Activated CD4-positive, alpha-beta memory T cell treated with anti-CD3 and anti-CD28 coated beads for 36 hours (primary cell): ENCODE data around the gene CPSF3. TPM values are rescaled to one million over a fixed set of nuclear protein-coding genes. Genes with fewer than 3 reads are reported as not detected.

Experiments
- CTCF ChIA-PET: fragments of 350-600 bp; sonication (Branson Sonifier 250); formaldehyde crosslinking; loops from one replicate; lab custom pipeline; 2021; ENCODE audit warnings: antibody characterized with exemption, inconsistent platforms; lab: Charles Lee
- POLR2A ChIA-PET: fragments of 350-600 bp; sonication (Branson Sonifier 250); formaldehyde crosslinking; loops from one replicate; lab custom pipeline; 2021; ENCODE audit warnings: antibody characterized with exemption; lab: Charles Lee
- DNase-seq: peaks from one replicate; pipeline ENCODE4 v3.0.0-alpha.2; 2020
- H3K27ac Mint-ChIP-seq: one replicate; pipeline ENCODE4 v1.8.0; 2021; ENCODE audit warnings: mixed read lengths
- H3K27me3 Mint-ChIP-seq: one replicate; pipeline ENCODE4 v1.8.0; 2021; ENCODE audit warnings: mixed read lengths
- H3K36me3 Mint-ChIP-seq: one replicate; pipeline ENCODE4 v1.8.0; 2021; ENCODE audit warnings: mixed read lengths
- H3K4me1 Mint-ChIP-seq: one replicate; pipeline ENCODE4 v1.8.0; 2021; ENCODE audit warnings: low read depth, mixed read lengths
- H3K4me3 Mint-ChIP-seq: one replicate; pipeline ENCODE4 v1.8.0; 2021; ENCODE audit warnings: mild to moderate bottlenecking, mixed read lengths
- H3K9me3 Mint-ChIP-seq: one replicate; pipeline ENCODE4 v1.8.0; 2021; ENCODE audit warnings: mixed read lengths
- intact Hi-C: fragments of 100-400 bp; cut with micrococcal nuclease; formaldehyde crosslinking; loops from one replicate; pipeline ENCODE4 v1.15.1; 2023
- total RNA-seq, 2 experiments: library from RNA; stranded (reverse); gene quantifications; one replicate each; pipeline ENCODE4 v1.2.3, GENCODE V29; 2021

CPSF3 gene
- total RNA-seq, 2 experiments from 2014 or later, result 77.5 to 78.1 TPM

- H3K9me3 Mint-ChIP-seq, result no peaks in the 10 kb centered on the region
- ChIA-PET POLR2A (no interaction called here), CTCF (no interaction called here)
- H3K27ac Mint-ChIP-seq, result no peak overlapping the region
- H3K36me3 Mint-ChIP-seq, result peaks cover 41% of the 10 kb centered on the region
- intact Hi-C loops, result no loop called here
- H3K27me3 Mint-ChIP-seq, result no peaks in the 10 kb centered on the region
- peaks cover 48% of the 10 kb centered on the region for H3K4me1 Mint-ChIP-seq
- H3K4me3 Mint-ChIP-seq, result no peak overlapping the region
- peak; percentile 31 for DNase-seq
Measured at GRCh38 chr2:9477914-9478313, 54.5 kb downstream of the CPSF3 start.

DNA sequence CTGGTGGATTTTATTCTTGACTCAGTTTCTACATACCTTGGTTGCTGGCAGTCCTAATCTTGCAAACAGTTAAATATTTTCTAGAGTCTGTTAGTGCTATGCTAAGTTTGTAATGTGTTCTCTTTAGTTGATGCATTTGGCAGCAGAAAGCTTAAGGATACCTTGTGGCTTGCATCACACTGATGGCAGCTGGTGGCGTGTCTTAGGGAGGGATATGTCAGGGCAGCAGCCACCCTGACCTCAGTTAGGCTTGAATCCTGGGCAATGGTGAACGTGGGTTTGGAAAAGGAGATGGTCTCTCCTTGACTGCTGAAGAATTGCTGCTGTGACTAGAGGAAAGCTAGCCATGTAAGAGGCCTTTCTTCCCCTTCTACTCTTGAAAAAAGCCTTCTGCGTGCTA, 55.1 kb downstream of the CPSF3 start:
- Mint-ChIP-seq H3K4me3 (no peak overlapping the region), H3K9me3 (no peaks in the 10 kb centered on the region), H3K4me1 (peaks cover 44% of the 10 kb centered on the region), H3K36me3 (peaks cover 40% of the 10 kb centered on the region), H3K27ac (peak overlapping the region; percentile 28), H3K27me3 (no peaks in the 10 kb centered on the region)
- intact Hi-C loops, result no loop called here
- no peak for DNase-seq
- ChIA-PET CTCF (no interaction called here), POLR2A (no interaction called here)

- Mint-ChIP-seq H3K36me3 (peaks cover 53% of the 10 kb centered on the region), H3K4me1 (peaks cover 41% of the 10 kb centered on the region), H3K9me3 (no peaks in the 10 kb centered on the region), H3K4me3 (no peak overlapping the region), H3K27me3 (no peaks in the 10 kb centered on the region), H3K27ac (peak overlapping the region; percentile 29)
- ChIA-PET CTCF (interaction anchor here (0.6 kb wide), 1 partner anchor 140 kb away, joined by 3 read pairs; no protein-coding TSS in a partner anchor), POLR2A (no interaction called here)
- DNase-seq, result no peak
- intact Hi-C loops, result no loop called here
Measured at GRCh38 chr2:9480157-9480556, 56.7 kb downstream of the CPSF3 start.

- intact Hi-C loops, result no loop called here
- H3K9me3 Mint-ChIP-seq, result no peaks in the 10 kb centered on the region
- H3K4me3 Mint-ChIP-seq, result no peak overlapping the region
- no peaks in the 10 kb centered on the region for H3K27me3 Mint-ChIP-seq
- CTCF ChIA-PET, result no interaction called here
- H3K4me1 Mint-ChIP-seq, result peaks cover 17% of the 10 kb centered on the region
- POLR2A ChIA-PET, result no interaction called here
- no peak overlapping the region for H3K27ac Mint-ChIP-seq
- H3K36me3 Mint-ChIP-seq, result peaks cover 60% of the 10 kb centered on the region
- DNase-seq, result no peak
Measured at GRCh38 chr2:9483107-9483506, 59.7 kb downstream of the CPSF3 start.

DNA sequence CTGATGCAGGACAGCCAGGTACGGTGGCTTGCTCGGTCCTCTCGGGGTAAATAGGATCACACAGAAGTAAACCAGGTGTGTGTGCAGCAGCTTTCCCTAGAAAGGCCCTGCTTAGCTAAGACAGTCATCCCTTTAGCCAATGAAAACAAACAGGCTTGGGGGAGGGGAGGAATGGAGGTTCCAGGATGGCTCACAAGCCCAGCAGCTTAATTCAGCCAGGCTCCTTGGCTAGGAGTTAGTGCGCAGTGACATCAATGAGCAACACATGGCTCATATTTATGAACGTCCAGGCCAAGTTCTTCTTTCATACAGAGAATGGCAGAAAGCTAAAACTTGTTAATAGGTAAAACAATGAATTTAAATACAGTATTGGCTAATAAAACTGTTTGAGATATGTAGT, 61.1 kb downstream of the CPSF3 start:
- Mint-ChIP-seq H3K27ac (no peak overlapping the region), H3K4me1 (peaks cover 23% of the 10 kb centered on the region), H3K4me3 (no peak overlapping the region), H3K9me3 (no peaks in the 10 kb centered on the region), H3K27me3 (no peaks in the 10 kb centered on the region), H3K36me3 (peaks cover 59% of the 10 kb centered on the region)
- ChIA-PET POLR2A (no interaction called here), CTCF (interaction anchor here (1.1 kb wide), 1 partner anchor 30 kb away, joined by 6 read pairs; no protein-coding TSS in a partner anchor)
- DNase-seq, result no peak
- intact Hi-C loops, result no loop called here

GRCh38 chr2:9488583-9489547, 65.4 kb downstream of the CPSF3 start:
- H3K27ac Mint-ChIP-seq, result peak overlapping the region; percentile 66

DNA sequence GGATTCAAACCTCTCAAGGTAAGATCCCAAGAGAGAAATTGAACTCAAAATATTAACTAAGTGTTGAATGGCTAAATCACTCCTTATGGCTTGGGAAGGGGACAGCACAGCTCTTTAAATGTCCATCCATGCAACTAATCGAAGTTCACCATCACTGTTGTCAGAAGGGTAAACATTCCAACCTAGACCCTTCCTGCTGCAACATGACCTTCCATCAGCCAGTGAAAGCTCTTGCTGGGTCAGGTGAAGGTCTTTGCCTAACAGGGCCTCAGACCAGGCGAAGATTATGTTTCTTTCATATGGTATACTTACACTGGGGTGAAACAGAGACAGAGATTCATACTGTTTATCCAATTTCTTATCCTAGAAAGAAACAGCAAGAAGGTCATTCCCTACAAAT, 67.3 kb downstream of the CPSF3 start:
- Mint-ChIP-seq H3K4me1 (peaks cover 48% of the 10 kb centered on the region), H3K9me3 (no peaks in the 10 kb centered on the region), H3K27me3 (no peaks in the 10 kb centered on the region), H3K4me3 (no peak overlapping the region), H3K36me3 (peaks cover 61% of the 10 kb centered on the region), H3K27ac (no peak overlapping the region)
- no peak for DNase-seq
- ChIA-PET POLR2A (interaction anchor here (1.2 to 1.5 kb wide), 2 partner anchors 8 to 27 kb away, joined by 3 read pairs; no protein-coding TSS in a partner anchor), CTCF (no interaction called here)
- intact Hi-C loops, result no loop called here

More at GRCh38 chr2:9488583-9489547, 65.4 kb downstream of the CPSF3 start:
- ChIA-PET POLR2A (interaction anchor here (0.6 kb wide), 1 partner anchor 66 kb away, joined by 3 read pairs; no protein-coding TSS in a partner anchor), CTCF (interaction anchor here (0.6 kb wide), 1 partner anchor 36 kb away, joined by 5 read pairs; no protein-coding TSS in a partner anchor)
- Mint-ChIP-seq H3K4me3 (no peak overlapping the region), H3K27me3 (no peaks in the 10 kb centered on the region), H3K36me3 (peaks cover 72% of the 10 kb centered on the region), H3K9me3 (no peaks in the 10 kb centered on the region), H3K4me1 (peaks cover 36% of the 10 kb centered on the region)
- DNase-seq, result no peak
- intact Hi-C loops, result no loop called here

- POLR2A ChIA-PET, result interaction anchor here (0.6 to 1.6 kb wide), 6 partner anchors 63 to 260 kb away, joined by 3 to 8 read pairs (median 4); partner anchors contain the start of genes ADAM17 and YWHAQ
- Mint-ChIP-seq H3K27ac (peak overlapping the region; percentile 80), H3K36me3 (peaks cover 55% of the 10 kb centered on the region), H3K27me3 (no peaks in the 10 kb centered on the region), H3K4me3 (no peak overlapping the region), H3K9me3 (no peaks in the 10 kb centered on the region), H3K4me1 (peaks cover 58% of the 10 kb centered on the region)
- no peak for DNase-seq
- CTCF ChIA-PET, result interaction anchor here (0.6 to 1.5 kb wide), 2 partner anchors 22 to 307 kb away, joined by 3 to 4 read pairs; no protein-coding TSS in a partner anchor
- intact Hi-C loops, result loop anchor here (1.0 to 2.0 kb wide), 5 partner anchors 59 to 260 kb away; no protein-coding TSS in a partner anchor
Measured at GRCh38 chr2:9492927-9493326, 69.5 kb downstream of the CPSF3 start.

- peaks cover 52% of the 10 kb centered on the region for H3K4me1 Mint-ChIP-seq
- H3K27ac Mint-ChIP-seq, result peak overlapping the region; percentile 80
- H3K4me3 Mint-ChIP-seq, result no peak overlapping the region
- no peak for DNase-seq
- ChIA-PET POLR2A (interaction anchor here (0.6 to 1.6 kb wide), 6 partner anchors 62 to 259 kb away, joined by 3 to 8 read pairs (median 4); partner anchors contain the start of genes ADAM17 and YWHAQ), CTCF (interaction anchor here (0.6 to 1.5 kb wide), 4 partner anchors 21 to 350 kb away, joined by 3 to 4 read pairs (median 4); partner anchors contain the start of gene ADAM17)
- no peaks in the 10 kb centered on the region for H3K9me3 Mint-ChIP-seq
- intact Hi-C loops, result loop anchor here (1.0 to 2.0 kb wide), 5 partner anchors 59 to 260 kb away; no protein-coding TSS in a partner anchor
- peaks cover 53% of the 10 kb centered on the region for H3K36me3 Mint-ChIP-seq
- no peaks in the 10 kb centered on the region for H3K27me3 Mint-ChIP-seq
Measured at GRCh38 chr2:9493478-9493877, 70.0 kb downstream of the CPSF3 start.

DNA sequence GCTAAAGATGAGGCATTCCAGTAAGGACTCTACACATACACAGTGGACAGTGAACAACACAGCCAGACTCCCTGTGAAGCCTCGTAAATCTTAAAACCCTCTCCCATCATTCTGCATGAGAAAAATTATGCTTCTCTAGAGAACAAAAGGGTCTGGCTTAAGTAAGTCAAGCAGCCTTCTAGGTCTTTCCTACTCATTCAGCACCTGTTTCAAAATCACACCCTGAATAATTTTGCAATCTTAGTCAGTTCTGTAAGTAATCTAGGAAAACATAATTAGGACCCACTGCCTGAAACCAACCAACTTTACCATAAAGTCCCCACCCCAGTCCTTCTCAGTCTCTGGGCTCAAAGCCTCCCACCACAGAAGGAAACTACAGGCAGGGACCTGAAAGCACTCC, 70.6 kb downstream of the CPSF3 start:
- H3K4me1 Mint-ChIP-seq, result peaks cover 46% of the 10 kb centered on the region
- H3K27ac Mint-ChIP-seq, result peak overlapping the region; percentile 80
- intact Hi-C loops, result no loop called here
- POLR2A ChIA-PET, result interaction anchor here (0.9 to 1.6 kb wide), 4 partner anchors 61 to 137 kb away, joined by 3 to 8 read pairs (median 4); partner anchors contain the start of genes ADAM17 and YWHAQ
- no peaks in the 10 kb centered on the region for H3K27me3 Mint-ChIP-seq
- H3K36me3 Mint-ChIP-seq, result peaks cover 50% of the 10 kb centered on the region
- H3K9me3 Mint-ChIP-seq, result no peaks in the 10 kb centered on the region
- DNase-seq, result peak; percentile 26
- CTCF ChIA-PET, result interaction anchor here (0.9 to 1.5 kb wide), 3 partner anchors 61 to 351 kb away, joined by 3 to 4 read pairs (median 4); partner anchors contain the start of gene ADAM17
- no peak overlapping the region for H3K4me3 Mint-ChIP-seq

GRCh38 chr2:9497017-9497416, 73.6 kb downstream of the CPSF3 start:
- DNase-seq, result peak; percentile 40
- Mint-ChIP-seq H3K9me3 (no peaks in the 10 kb centered on the region), H3K4me3 (no peak overlapping the region), H3K27ac (peak overlapping the region; percentile 66), H3K4me1 (peaks cover 39% of the 10 kb centered on the region), H3K27me3 (no peaks in the 10 kb centered on the region), H3K36me3 (peaks cover 37% of the 10 kb centered on the region)
- intact Hi-C loops, result no loop called here
- ChIA-PET CTCF (interaction anchor here (0.9 kb wide), 1 partner anchor 302 kb away, joined by 3 read pairs; no protein-coding TSS in a partner anchor), POLR2A (no interaction called here)
